H9 (cell line): Measurements from ENCODE around the gene EAF1. TPM values are rescaled to one million over a fixed set of nuclear protein-coding genes. Genes with fewer than 3 reads are reported as not detected.

Experiments used
- DNase-seq: peaks from one replicate; pipeline ENCODE4 v3.0.0-alpha.2; 2017
- H2AFZ ChIP-seq: one replicate; pipeline ENCODE4 v1.6.1; 2013; ENCODE audit warnings: mild to moderate bottlenecking, low read length, control low read depth, moderate library complexity
- H2AK5ac ChIP-seq: 2 replicates; pipeline ENCODE4 v1.6.1; 2013; ENCODE audit warnings: low read length, control low read depth, mixed read lengths; ENCODE audit not compliant: insufficient read length
- H2BK120ac ChIP-seq: one replicate; pipeline ENCODE4 v1.6.1; 2013; ENCODE audit warnings: low read depth, mild to moderate bottlenecking, low read length, control low read depth, inconsistent platforms; ENCODE audit not compliant: poor library complexity, severe bottlenecking
- H2BK12ac ChIP-seq: 2 replicates; pipeline ENCODE4 v1.6.1; 2013; ENCODE audit warnings: low read length, control low read depth, mixed read lengths, low read depth; ENCODE audit not compliant: insufficient read length
- H2BK15ac ChIP-seq: 2 replicates; pipeline ENCODE4 v1.6.1; 2013; ENCODE audit warnings: low read depth, low read length, control low read depth
- H2BK20ac ChIP-seq: one replicate; pipeline ENCODE4 v1.6.1; 2013; ENCODE audit warnings: low read depth, mild to moderate bottlenecking, low read length, control low read depth, inconsistent platforms; ENCODE audit not compliant: poor library complexity, severe bottlenecking
- H2BK5ac ChIP-seq: 2 replicates; pipeline ENCODE4 v1.6.1; 2013; ENCODE audit warnings: low read length, control low read depth, mixed read lengths; ENCODE audit not compliant: insufficient read length
- H3K14ac ChIP-seq: 2 replicates; pipeline ENCODE4 v1.6.1; 2013; ENCODE audit warnings: low read length, control low read depth; ENCODE audit not compliant: insufficient read depth
- H3K18ac ChIP-seq: 2 replicates; pipeline ENCODE4 v1.6.1; 2013; ENCODE audit warnings: low read depth, mild to moderate bottlenecking, mixed read lengths, low read length, control low read depth; ENCODE audit not compliant: insufficient read length
- H3K23ac ChIP-seq: 2 replicates; pipeline ENCODE4 v1.6.1; 2013; ENCODE audit warnings: low read length, control low read depth, mixed read lengths, low read depth; ENCODE audit not compliant: insufficient read length
- H3K23me2 ChIP-seq: 2 replicates; pipeline ENCODE4 v1.6.1; 2013; ENCODE audit warnings: low read depth, mild to moderate bottlenecking, mixed read lengths, low read length, control low read depth; ENCODE audit not compliant: insufficient read length, poor library complexity, severe bottlenecking
- H3K27ac ChIP-seq: 2 replicates; pipeline ENCODE4 v1.5.1; 2013; ENCODE audit warnings: low read length, control low read depth, mixed read lengths, low read depth; ENCODE audit not compliant: insufficient read length
- H3K27me3 ChIP-seq: 2 replicates; pipeline ENCODE4 v1.6.1; 2013; ENCODE audit warnings: low read length, control low read depth, inconsistent platforms; ENCODE audit not compliant: insufficient read depth
- H3K4ac ChIP-seq: 2 replicates; pipeline ENCODE4 v1.6.1; 2013; ENCODE audit warnings: low read depth, mild to moderate bottlenecking, control low read depth, inconsistent platforms, low read length, moderate library complexity
- H3K4me1 ChIP-seq: 2 replicates; pipeline ENCODE4 v1.6.1; 2013; ENCODE audit warnings: low read length, control low read depth, inconsistent platforms; ENCODE audit not compliant: insufficient read depth
- H3K4me2 ChIP-seq: 2 replicates; pipeline ENCODE4 v1.6.1; 2013; ENCODE audit warnings: low read length, control low read depth, mixed read lengths; ENCODE audit not compliant: insufficient read length, insufficient read depth
- H3K56ac ChIP-seq: 2 replicates; pipeline ENCODE4 v1.6.1; 2013; ENCODE audit warnings: low read depth, mild to moderate bottlenecking, mixed read lengths, low read length, control low read depth; ENCODE audit not compliant: insufficient read length
- H3K79me1 ChIP-seq: 2 replicates; pipeline ENCODE4 v1.6.1; 2013; ENCODE audit warnings: low read depth, mild to moderate bottlenecking, moderate library complexity, low read length, control low read depth, inconsistent platforms; ENCODE audit not compliant: insufficient read depth, poor library complexity, severe bottlenecking
- H3K79me2 ChIP-seq: 2 replicates; pipeline ENCODE4 v1.6.1; 2013; ENCODE audit warnings: low read length, control low read depth, inconsistent platforms; ENCODE audit not compliant: insufficient read depth
- H3K9ac ChIP-seq: 2 replicates; pipeline ENCODE4 v1.6.1; 2013; ENCODE audit warnings: low read length, control low read depth, mixed read lengths; ENCODE audit not compliant: insufficient read length; ENCODE audit errors: extremely low read depth
- H3K9me3 ChIP-seq: one replicate; pipeline ENCODE4 v1.6.1; 2013; ENCODE audit warnings: low read depth, low read length, inconsistent platforms; ENCODE audit not compliant: control insufficient read depth
- H3T11ph ChIP-seq: one replicate; pipeline ENCODE4 v1.6.1; 2013; ENCODE audit warnings: mild to moderate bottlenecking, low read length, control low read depth, inconsistent platforms
- H4K20me1 ChIP-seq: one replicate; pipeline ENCODE4 v1.6.1; 2013; ENCODE audit not compliant: control insufficient read depth, insufficient read length, insufficient read depth
- H4K5ac ChIP-seq: 2 replicates; pipeline ENCODE4 v1.6.1; 2013; ENCODE audit warnings: low read depth, mild to moderate bottlenecking, mixed read lengths, low read length, control low read depth; ENCODE audit not compliant: insufficient read length
- H4K8ac ChIP-seq: replicated peaks from 2 replicates; pipeline ENCODE4 v1.6.1; 2013; ENCODE audit warnings: low read length, control low read depth, mixed read lengths, low read depth; ENCODE audit not compliant: insufficient read length
- H4K91ac ChIP-seq: 2 replicates; pipeline ENCODE4 v1.6.1; 2013; ENCODE audit warnings: low read depth, mild to moderate bottlenecking, moderate library complexity, mixed read lengths, low read length, control low read depth; ENCODE audit not compliant: insufficient read length
- H3K27ac Mint-ChIP-seq, 3 experiments: 2 replicates in 2 of 3; 3 replicates in 1 of 3; pipeline ENCODE4 v1.8.0; 2020 to 2021; ENCODE audit warnings: mixed read lengths in 3 of 3, mild to moderate bottlenecking in 1 of 3, moderate library complexity in 1 of 3
- H3K27me3 Mint-ChIP-seq: 2 replicates; pipeline ENCODE4 v1.8.0; 2021; ENCODE audit warnings: low read depth, mild to moderate bottlenecking, moderate library complexity, mixed read lengths
- H3K36me3 Mint-ChIP-seq, 3 experiments: 2 replicates in 2 of 3; 3 replicates in 1 of 3; pipeline ENCODE4 v1.8.0; 2020 to 2021; ENCODE audit warnings: low read depth in 3 of 3, mixed read lengths in 3 of 3; ENCODE audit not compliant: insufficient read depth in 1 of 3
- H3K4me1 Mint-ChIP-seq, 2 experiments: 2 replicates each; pipeline ENCODE4 v1.8.0; 2020; ENCODE audit warnings: mixed read lengths in 2 of 2
- H3K4me3 Mint-ChIP-seq, 2 experiments: 2 replicates in 1 of 2; 3 replicates in 1 of 2; pipeline ENCODE4 v1.8.0; 2020 to 2021; ENCODE audit warnings: mild to moderate bottlenecking in 2 of 2, mixed read lengths in 2 of 2, moderate library complexity in 1 of 2
- H3K9me3 Mint-ChIP-seq, 2 experiments: 2 replicates in 1 of 2; 3 replicates in 1 of 2; pipeline ENCODE4 v1.8.0; 2020; ENCODE audit warnings: mild to moderate bottlenecking in 2 of 2, mixed read lengths in 2 of 2, moderate library complexity in 1 of 2
- WGBS: extraction: QIAGEN DNeasy Blood & Tissue Kit; methylation state at CpG from one replicate; pipeline ENCODE4 v1.1.7; 2013; ENCODE audit warnings: missing lambda C conversion rate, low lambda C conversion rate, mixed read lengths; ENCODE audit not compliant: insufficient read length; ENCODE audit errors: extremely low coverage; 5-methylcytosine and 5-hydroxymethylcytosine counted together
- total RNA-seq: library from RNA; stranded (reverse); gene quantifications from 2 replicates; pipeline ENCODE4 v1.2.1, GENCODE V29; 2021
- TF ChIP-seq, protein P1 (sequence below): fragments of 200-600 bp; sonication (generic); conservative IDR thresholded peaks from 3 replicates; pipeline ENCODE4 v1.8.0; 2021; ENCODE audit warnings: antibody characterized with exemption, mild to moderate bottlenecking

Gene EAF1
- total RNA-seq, 1 experiment from 2014 or later = 34.3 TPM

DNA sequence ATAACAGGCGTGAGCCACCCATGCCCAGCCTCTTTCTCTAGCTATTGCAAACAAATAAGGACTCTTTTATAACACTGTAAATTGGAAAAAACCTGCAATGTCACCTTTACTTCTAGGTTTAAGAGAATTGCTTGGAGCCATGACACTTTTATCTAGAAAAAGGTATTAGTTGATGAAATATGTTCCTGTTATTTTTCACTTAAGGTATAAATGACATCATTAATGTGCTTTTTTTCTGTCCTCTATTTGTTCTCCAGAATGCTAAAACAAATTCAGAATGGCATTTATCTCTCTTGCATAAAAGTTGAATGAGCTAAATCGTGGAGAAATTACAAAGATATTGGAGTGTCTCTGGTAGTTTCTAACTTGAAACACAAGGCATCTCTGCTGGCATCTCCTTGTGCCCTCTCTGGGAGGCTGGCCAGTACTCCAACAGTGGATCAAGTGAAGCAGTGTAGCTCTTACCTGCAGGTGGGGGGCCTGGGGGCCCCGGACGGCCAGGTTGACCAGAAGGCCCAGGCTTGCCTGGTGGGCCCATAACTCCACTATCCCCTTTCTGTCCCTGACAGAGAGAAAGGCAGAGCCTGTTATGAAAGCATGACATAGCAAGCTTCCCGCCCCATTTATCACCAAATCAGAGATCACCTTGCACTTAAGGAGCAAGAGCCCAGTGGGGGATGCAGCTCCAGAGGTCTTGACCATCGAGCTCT lies 38.6 kb downstream of the EAF1 start:
- no peak overlapping the region for H4K91ac ChIP-seq

More for the DNA sequence above, 38.6 kb downstream of the EAF1 start:
- no peaks in the 10 kb centered on the region for H3K36me3 Mint-ChIP-seq
- H3K14ac ChIP-seq = no peak overlapping the region
- H3K56ac ChIP-seq = no peak overlapping the region
- H3K23me2 ChIP-seq = no peaks in the 10 kb centered on the region
- H2BK12ac ChIP-seq = no peak overlapping the region
- WGBS = no CpG with 5 or more reads among the region's 6 CpGs
- H2BK20ac ChIP-seq = no peak overlapping the region
- H3K18ac ChIP-seq = no peak overlapping the region
- no peak overlapping the region for H3K4ac ChIP-seq
- no peak overlapping the region for H3T11ph ChIP-seq
- no peak overlapping the region for H2AFZ ChIP-seq
- no peak overlapping the region for H4K5ac ChIP-seq
- H3K4me1 ChIP-seq = no peaks in the 10 kb centered on the region
- H3K9me3 ChIP-seq = no peaks in the 10 kb centered on the region
- H2AK5ac ChIP-seq = no peak overlapping the region
- H3K79me2 ChIP-seq = no peaks in the 10 kb centered on the region
- H3K23ac ChIP-seq = no peak overlapping the region
- H3K27ac ChIP-seq = no peak overlapping the region
- H3K4me3 Mint-ChIP-seq = no peak overlapping the region
- H2BK5ac ChIP-seq = no peak overlapping the region
- H3K4me2 ChIP-seq = no peak overlapping the region
- H3K27ac Mint-ChIP-seq = no peak overlapping the region
- H2BK120ac ChIP-seq = no peak overlapping the region
- H3K9ac ChIP-seq = no peak overlapping the region
- no peaks in the 10 kb centered on the region for H3K4me1 Mint-ChIP-seq
- no peaks in the 10 kb centered on the region for H4K20me1 ChIP-seq
- H3K27me3 Mint-ChIP-seq = peaks cover 3% of the 10 kb centered on the region
- H3K79me1 ChIP-seq = no peaks in the 10 kb centered on the region
- H2BK15ac ChIP-seq = no peak overlapping the region
- DNase-seq = no peak
- TF ChIP-seq, protein P1, sequence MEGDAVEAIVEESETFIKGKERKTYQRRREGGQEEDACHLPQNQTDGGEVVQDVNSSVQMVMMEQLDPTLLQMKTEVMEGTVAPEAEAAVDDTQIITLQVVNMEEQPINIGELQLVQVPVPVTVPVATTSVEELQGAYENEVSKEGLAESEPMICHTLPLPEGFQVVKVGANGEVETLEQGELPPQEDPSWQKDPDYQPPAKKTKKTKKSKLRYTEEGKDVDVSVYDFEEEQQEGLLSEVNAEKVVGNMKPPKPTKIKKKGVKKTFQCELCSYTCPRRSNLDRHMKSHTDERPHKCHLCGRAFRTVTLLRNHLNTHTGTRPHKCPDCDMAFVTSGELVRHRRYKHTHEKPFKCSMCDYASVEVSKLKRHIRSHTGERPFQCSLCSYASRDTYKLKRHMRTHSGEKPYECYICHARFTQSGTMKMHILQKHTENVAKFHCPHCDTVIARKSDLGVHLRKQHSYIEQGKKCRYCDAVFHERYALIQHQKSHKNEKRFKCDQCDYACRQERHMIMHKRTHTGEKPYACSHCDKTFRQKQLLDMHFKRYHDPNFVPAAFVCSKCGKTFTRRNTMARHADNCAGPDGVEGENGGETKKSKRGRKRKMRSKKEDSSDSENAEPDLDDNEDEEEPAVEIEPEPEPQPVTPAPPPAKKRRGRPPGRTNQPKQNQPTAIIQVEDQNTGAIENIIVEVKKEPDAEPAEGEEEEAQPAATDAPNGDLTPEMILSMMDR = no peak
- H3K9me3 Mint-ChIP-seq = no peaks in the 10 kb centered on the region
- H4K8ac ChIP-seq = no peak overlapping the region
- H3K27me3 ChIP-seq = no peaks in the 10 kb centered on the region
